Activated CD4-positive, CD25-positive, alpha-beta regulatory T cell treated with anti-CD3 and anti-CD28 coated beads, Interleukin-2, amount 50 U/mL, for 72 hours (primary cell): Measurements from ENCODE around the gene DCC.

Experiments used
- DNase-seq: peaks from one replicate; pipeline ENCODE4 v3.0.0; 2021

DCC gene

GRCh38 chr18:53536908-53537307 lies 1196.9 kb downstream of the DCC start:
- DNase-seq, result no peak

GRCh38 chr18:53541924-53542323 lies 1201.9 kb downstream of the DCC start:
- no peak for DNase-seq

- no peak for DNase-seq
Measured at GRCh38 chr18:53543711-53544110, 1203.7 kb downstream of the DCC start.

DNA sequence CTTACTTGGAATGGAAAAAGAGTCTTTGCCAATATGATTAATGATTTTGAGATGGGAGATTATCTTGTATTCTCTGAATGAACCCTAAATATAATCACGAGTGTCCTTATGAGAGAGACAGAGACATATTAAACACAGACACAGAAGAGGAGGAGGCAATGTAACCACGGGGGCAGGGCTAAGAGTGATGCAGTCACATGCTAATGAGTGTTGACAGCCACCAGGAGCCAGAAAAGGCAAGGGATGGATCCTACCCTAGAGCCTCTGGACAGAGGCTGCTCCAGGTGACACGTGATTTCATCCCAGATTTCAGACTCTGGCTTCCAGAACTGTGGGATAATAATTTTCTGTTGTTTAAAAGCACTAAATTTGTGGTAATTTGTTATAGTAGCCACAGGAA lies 1204.9 kb downstream of the DCC start:
- no peak for DNase-seq

DNA sequence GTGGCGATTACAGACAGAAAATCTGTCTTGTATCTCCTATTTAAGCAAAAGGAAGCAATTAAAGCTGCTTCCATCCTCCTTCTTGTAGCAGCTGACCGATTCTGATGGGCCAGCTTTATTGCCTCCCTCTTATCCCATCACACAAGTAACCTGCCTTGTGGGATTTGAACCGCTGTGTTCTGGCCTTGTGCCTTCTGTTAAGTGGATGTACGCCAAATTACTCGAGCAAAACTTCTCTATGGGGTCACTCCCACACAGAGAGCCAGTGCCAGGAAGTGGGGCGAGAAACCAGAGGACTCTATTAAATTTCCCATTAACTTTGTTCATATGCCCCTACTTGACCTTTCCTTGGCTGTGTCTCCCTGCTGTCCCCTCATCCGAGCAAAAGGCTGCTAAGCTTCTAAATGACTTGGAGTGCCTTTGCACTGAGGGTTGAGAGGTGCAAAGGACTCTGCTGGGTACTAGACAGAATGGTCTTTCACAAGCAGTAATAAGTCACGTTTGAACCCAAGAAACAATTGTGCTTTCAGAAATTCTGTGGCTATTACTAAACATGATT lies 1212.0 kb downstream of the DCC start:
- DNase-seq, result no peak

DNA sequence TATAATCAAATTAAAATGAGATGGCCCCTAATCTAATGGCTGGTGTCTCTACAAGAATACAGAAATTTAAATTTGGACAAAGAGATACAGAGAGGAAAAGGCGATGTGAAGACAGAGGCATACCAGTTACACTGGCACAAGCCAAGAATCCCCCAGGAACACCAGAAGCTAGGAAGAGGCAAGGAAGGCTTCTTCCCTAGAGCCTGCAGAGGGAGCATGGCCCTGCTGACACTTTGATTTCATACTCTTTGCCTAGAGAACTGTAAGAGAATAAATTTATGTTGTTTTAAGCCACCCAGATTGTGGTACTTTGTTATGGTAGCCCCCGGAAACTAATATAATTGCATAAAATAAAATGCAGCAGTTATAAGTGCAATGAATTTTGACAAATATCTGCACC lies 1213.0 kb downstream of the DCC start:
- no peak for DNase-seq

- DNase-seq, result no peak
Measured at GRCh38 chr18:53556450-53556849, 1216.5 kb downstream of the DCC start.

DNA sequence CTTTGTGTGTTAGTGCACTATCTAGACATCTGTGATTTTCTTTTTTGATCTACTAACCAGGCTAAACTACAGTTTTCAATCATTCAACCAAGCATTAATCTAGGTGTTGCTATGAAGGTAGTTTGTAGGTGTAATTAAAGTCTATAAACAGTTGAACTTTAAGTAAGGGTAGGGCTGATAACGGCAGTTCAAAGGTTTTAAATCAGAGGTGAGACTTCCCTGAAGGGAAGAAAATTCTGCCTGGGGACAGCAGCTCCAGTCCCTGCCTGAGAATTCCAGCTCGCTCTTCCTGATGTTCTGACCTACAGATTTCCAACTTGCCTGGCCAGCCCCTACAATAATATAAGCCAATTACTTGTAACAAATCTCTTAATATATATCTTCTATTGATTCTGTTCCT lies 1220.5 kb downstream of the DCC start:
- DNase-seq, result no peak

DNA sequence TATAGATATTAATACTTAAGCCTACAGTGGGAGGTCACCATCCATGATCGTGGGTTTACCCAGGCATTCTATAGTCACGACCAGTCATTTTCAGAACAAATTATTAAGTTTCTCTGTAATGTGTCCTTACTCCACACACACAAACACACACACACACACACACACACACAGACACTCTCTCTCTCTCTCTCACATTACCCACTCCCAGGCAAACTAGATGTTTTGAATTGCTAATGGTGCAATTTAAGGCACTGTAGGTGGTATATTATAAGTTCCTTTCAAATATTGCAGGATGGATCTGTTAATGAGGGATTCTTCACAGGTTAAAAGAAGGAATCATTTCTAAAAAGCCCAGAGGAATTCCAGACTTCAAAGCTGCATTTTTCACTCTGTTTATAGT lies 1226.6 kb downstream of the DCC start:
- no peak for DNase-seq

GRCh38 chr18:53567929-53568574 lies 1228.1 kb downstream of the DCC start:
- DNase-seq, result no peak
